Hepatocyte (in vitro differentiated cells): ENCODE results near the gene SLC6A3. TPM values are rescaled to one million over a fixed set of nuclear protein-coding genes. Genes with fewer than 3 reads are reported as not detected.

Experiments used
- DNase-seq: peaks from one replicate; pipeline ENCODE4 v3.0.0-alpha.2; 2016; ENCODE audit warnings: low spot score
- H2AFZ ChIP-seq: fragments of 200-600 bp; sonication (generic); 2 replicates; pipeline ENCODE4 v1.6.0; 2016; ENCODE audit warnings: antibody characterized with exemption, mild to moderate bottlenecking
- H3K27ac ChIP-seq: fragments of 200-600 bp; sonication (generic); 2 replicates; pipeline ENCODE4 v1.5.1; 2016; ENCODE audit warnings: mild to moderate bottlenecking
- H3K27me3 ChIP-seq: fragments of 200-600 bp; sonication (generic); 2 replicates; pipeline ENCODE4 v1.6.1; 2016
- H3K36me3 ChIP-seq: fragments of 200-600 bp; sonication (generic); replicated peaks from 2 replicates; pipeline ENCODE4 v1.5.1; 2016; ENCODE audit warnings: low read depth; ENCODE audit not compliant: insufficient read depth
- H3K4me1 ChIP-seq: fragments of 200-600 bp; sonication (generic); 2 replicates; pipeline ENCODE4 v1.5.1; 2016; ENCODE audit warnings: mild to moderate bottlenecking, moderate library complexity; ENCODE audit not compliant: insufficient read depth
- H3K4me2 ChIP-seq: fragments of 200-600 bp; sonication (generic); 2 replicates; pipeline ENCODE4 v1.6.0; 2016
- H3K4me3 ChIP-seq: fragments of 200-600 bp; sonication (generic); 2 replicates; pipeline ENCODE4 v1.5.1; 2016; ENCODE audit warnings: mild to moderate bottlenecking
- H3K79me2 ChIP-seq: fragments of 200-600 bp; sonication (generic); 2 replicates; pipeline ENCODE4 v1.6.0; 2017; ENCODE audit warnings: mild to moderate bottlenecking
- H3K9me2 ChIP-seq: fragments of 200-600 bp; sonication (generic); replicated peaks from 2 replicates; pipeline ENCODE4 v1.6.0; 2017; ENCODE audit warnings: mild to moderate bottlenecking; ENCODE audit not compliant: insufficient read depth
- H3K9me3 ChIP-seq: fragments of 200-600 bp; sonication (generic); 2 replicates; pipeline ENCODE4 v1.5.1; 2016; ENCODE audit warnings: low read depth, mild to moderate bottlenecking
- H4K20me1 ChIP-seq: fragments of 200-600 bp; sonication (generic); 2 replicates; pipeline ENCODE4 v1.6.0; 2016; ENCODE audit warnings: mild to moderate bottlenecking; ENCODE audit not compliant: insufficient read depth, poor library complexity, severe bottlenecking
- EZH2 ChIP-seq: fragments of 200-600 bp; sonication (generic); IDR thresholded peaks from 2 replicates; pipeline ENCODE4 v1.6.1; 2016; ENCODE audit warnings: antibody characterized with exemption, mild to moderate bottlenecking, borderline replicate concordance
- EZH2phosphoT487 ChIP-seq: fragments of 200-600 bp; sonication (generic); IDR thresholded peaks from one replicate; pipeline ENCODE4 v1.6.1; 2018; ENCODE audit warnings: antibody characterized with exemption, mild to moderate bottlenecking, low read depth, moderate library complexity; ENCODE audit not compliant: unreplicated experiment, severe bottlenecking
- WGBS: methylation state at CpG from one replicate; pipeline ENCODE4 v1.1.6; 2016; ENCODE audit warnings: low lambda C conversion rate; ENCODE audit errors: missing lambda C conversion rate; 5-methylcytosine and 5-hydroxymethylcytosine counted together
- polyA plus RNA-seq: library from polyadenylated mRNA; unstranded; fragments of >200 nt; fragmentation: Nextera tagmentation; extraction: Ambion mirVana; gene quantifications from 2 replicates; pipeline ENCODE4 v1.2.1, GENCODE V29; 2016
- total RNA-seq: library from RNA; depleted of rRNA; stranded (reverse); fragments of >200 nt; gene quantifications from 2 replicates; pipeline ENCODE4 v1.2.3, GENCODE V29; 2014
- TF ChIP-seq, protein P1 (sequence below): fragments of 200-600 bp; sonication (generic); IDR thresholded peaks from 2 replicates; pipeline ENCODE4 v1.5.1; 2016; ENCODE audit warnings: antibody characterized with exemption, mild to moderate bottlenecking; ENCODE audit not compliant: poor library complexity

SLC6A3 gene
- total and polyA plus RNA-seq, 2 experiments from 2014 or later, result not detected

DNA sequence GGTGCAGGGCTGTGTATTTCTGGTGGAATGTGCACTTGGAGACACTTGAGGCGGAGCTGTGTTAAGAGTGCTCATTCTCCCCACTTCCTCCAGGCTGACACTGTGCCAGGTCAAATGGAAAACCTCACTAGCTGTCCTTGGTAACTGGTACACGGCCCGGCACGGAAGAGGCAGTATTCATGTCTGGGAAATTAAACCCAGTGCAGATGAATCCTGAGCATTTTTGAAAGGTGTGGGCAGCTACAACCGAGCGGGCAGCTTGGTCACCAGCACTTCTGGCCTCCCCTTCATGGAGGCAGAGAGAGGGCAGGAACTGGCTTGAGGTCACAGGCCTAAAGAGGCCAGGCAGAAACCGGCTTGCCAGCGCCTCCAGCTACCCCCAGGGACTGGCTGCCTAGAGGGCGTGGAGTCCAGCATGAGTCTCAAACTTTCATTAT, 101.9 kb downstream of the SLC6A3 start:
- H3K9me2 ChIP-seq, result no peaks in the 10 kb centered on the region
- no peak for TF ChIP-seq EZH2phosphoT487
- TF ChIP-seq, protein P1, sequence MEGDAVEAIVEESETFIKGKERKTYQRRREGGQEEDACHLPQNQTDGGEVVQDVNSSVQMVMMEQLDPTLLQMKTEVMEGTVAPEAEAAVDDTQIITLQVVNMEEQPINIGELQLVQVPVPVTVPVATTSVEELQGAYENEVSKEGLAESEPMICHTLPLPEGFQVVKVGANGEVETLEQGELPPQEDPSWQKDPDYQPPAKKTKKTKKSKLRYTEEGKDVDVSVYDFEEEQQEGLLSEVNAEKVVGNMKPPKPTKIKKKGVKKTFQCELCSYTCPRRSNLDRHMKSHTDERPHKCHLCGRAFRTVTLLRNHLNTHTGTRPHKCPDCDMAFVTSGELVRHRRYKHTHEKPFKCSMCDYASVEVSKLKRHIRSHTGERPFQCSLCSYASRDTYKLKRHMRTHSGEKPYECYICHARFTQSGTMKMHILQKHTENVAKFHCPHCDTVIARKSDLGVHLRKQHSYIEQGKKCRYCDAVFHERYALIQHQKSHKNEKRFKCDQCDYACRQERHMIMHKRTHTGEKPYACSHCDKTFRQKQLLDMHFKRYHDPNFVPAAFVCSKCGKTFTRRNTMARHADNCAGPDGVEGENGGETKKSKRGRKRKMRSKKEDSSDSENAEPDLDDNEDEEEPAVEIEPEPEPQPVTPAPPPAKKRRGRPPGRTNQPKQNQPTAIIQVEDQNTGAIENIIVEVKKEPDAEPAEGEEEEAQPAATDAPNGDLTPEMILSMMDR, result no peak
- TF ChIP-seq EZH2, result no peak
- H3K79me2 ChIP-seq, result peaks cover 37% of the 10 kb centered on the region
- whole genome bisulfite sequencing, result 92% methylated on average over 9 of the region's 9 CpGs
- no peak overlapping the region for H2AFZ ChIP-seq
- H3K27ac ChIP-seq, result no peak overlapping the region
- H3K36me3 ChIP-seq, result no peaks in the 10 kb centered on the region
- H3K4me3 ChIP-seq, result no peak overlapping the region
- no peaks in the 10 kb centered on the region for H3K27me3 ChIP-seq
- H3K4me1 ChIP-seq, result peaks cover 15% of the 10 kb centered on the region
- H3K4me2 ChIP-seq, result peak overlapping the region; percentile 91
- no peaks in the 10 kb centered on the region for H3K9me3 ChIP-seq
- H4K20me1 ChIP-seq, result no peaks in the 10 kb centered on the region
- no peak for DNase-seq

Other genes starting within 250 kb of the SLC6A3 start
- gene SLC6A19, start 243.8 kb downstream of the SLC6A3 start, total RNA-seq, result 5.2 and 6.7 TPM in 2 replicates
- gene SLC6A19, start 243.8 kb downstream of the SLC6A3 start, polyA plus RNA-seq, result 4.8 and 5.8 TPM in 2 replicates
- gene SLC6A18, start 220.1 kb downstream of the SLC6A3 start, total RNA-seq, result not detected in 2 replicates
- gene SLC6A18, start 220.1 kb downstream of the SLC6A3 start, polyA plus RNA-seq, result 0.35 TPM in 1 of 2 replicates, not detected in the other
- not detected in 2 replicates for gene TERT, start 150.4 kb downstream of the SLC6A3 start, total RNA-seq
- 0.08 TPM in 1 of 2 replicates, not detected in the other for gene TERT, start 150.4 kb downstream of the SLC6A3 start, polyA plus RNA-seq
- gene CLPTM1L, start 100.3 kb downstream of the SLC6A3 start, total RNA-seq, result 99.3 and 130 TPM in 2 replicates
- 129 and 143 TPM in 2 replicates for gene CLPTM1L, start 100.3 kb downstream of the SLC6A3 start, polyA plus RNA-seq
- 44.1 and 46.7 TPM in 2 replicates for gene LPCAT1, start 78.5 kb upstream of the SLC6A3 start, total RNA-seq
- 56.0 and 75.7 TPM in 2 replicates for gene LPCAT1, start 78.5 kb upstream of the SLC6A3 start, polyA plus RNA-seq